Activated CD4-positive, alpha-beta T cell treated with anti-CD3 and anti-CD28 coated beads, Interleukin-2, amount 50 U/mL, for 16 hours (primary cell): ENCODE data around the gene GBA3.

Source experiments
- DNase-seq: peaks from one replicate; pipeline ENCODE4 v3.0.0-alpha.2; 2020

The GBA3 gene

GRCh38 chr4:22692736-22693135 lies at the start of gene GBA3:
Gene GBA3 (plus strand): TSS chr4:22692937.
- no peak for DNase-seq

GRCh38 chr4:22643952-22644351 lies 48.8 kb upstream of the GBA3 start:
- DNase-seq: no peak

- no peak for DNase-seq
Observed at GRCh38 chr4:22645481-22646182, 47.1 kb upstream of the GBA3 start.

- no peak for DNase-seq
Observed at GRCh38 chr4:22648996-22649395, 43.7 kb upstream of the GBA3 start.

- no peak for DNase-seq
Observed at GRCh38 chr4:22650771-22651170, 42.0 kb upstream of the GBA3 start.

GRCh38 chr4:22653752-22654151 lies 39.0 kb upstream of the GBA3 start:
- DNase-seq: no peak

GRCh38 chr4:22661443-22661842 lies 31.3 kb upstream of the GBA3 start:
- no peak for DNase-seq

- no peak for DNase-seq
Observed at GRCh38 chr4:22667332-22667940, 25.3 kb upstream of the GBA3 start.

- DNase-seq: no peak
Observed at GRCh38 chr4:22668301-22668700, 24.4 kb upstream of the GBA3 start.

- DNase-seq: no peak
Observed at GRCh38 chr4:22668702-22669101, 24.0 kb upstream of the GBA3 start.

- peak; percentile 30 for DNase-seq
Observed at GRCh38 chr4:22670956-22671355, 21.8 kb upstream of the GBA3 start.

- peak; percentile 9 for DNase-seq
Observed at GRCh38 chr4:22672519-22672918, 20.2 kb upstream of the GBA3 start.

- DNase-seq: no peak
Observed at GRCh38 chr4:22672944-22673343, 19.8 kb upstream of the GBA3 start.

- DNase-seq: no peak
Observed at GRCh38 chr4:22674700-22675099, 18.0 kb upstream of the GBA3 start.

GRCh38 chr4:22676063-22676462 lies 16.7 kb upstream of the GBA3 start:
- DNase-seq: no peak

GRCh38 chr4:22677780-22678179 lies 15.0 kb upstream of the GBA3 start:
- no peak for DNase-seq

GRCh38 chr4:22678940-22679854 lies 13.5 kb upstream of the GBA3 start:
- no peak for DNase-seq

GRCh38 chr4:22680065-22680642 lies 12.6 kb upstream of the GBA3 start:
- no peak for DNase-seq

GRCh38 chr4:22683726-22684125 lies 9.0 kb upstream of the GBA3 start:
- DNase-seq: no peak

- DNase-seq: no peak
Observed at GRCh38 chr4:22686141-22686540, 6.6 kb upstream of the GBA3 start.

GRCh38 chr4:22688236-22688635 lies 4.5 kb upstream of the GBA3 start:
- no peak for DNase-seq

GRCh38 chr4:22689428-22689827 lies 3.3 kb upstream of the GBA3 start:
- DNase-seq: no peak

GRCh38 chr4:22695029-22695428 lies 2.3 kb downstream of the GBA3 start:
- DNase-seq: no peak
